ENCODE results near the gene RAVER1. TPM values are rescaled to one million over a fixed set of nuclear protein-coding genes. Genes with fewer than 3 reads are reported as not detected.

The RAVER1 gene
- total and polyA plus RNA-seq, 9 of the 15 experiments (the other 6 are each of a cell fraction or from before 2014, with no cell fraction given), result 0.06 to 113 (median 7.0) TPM

DNA sequence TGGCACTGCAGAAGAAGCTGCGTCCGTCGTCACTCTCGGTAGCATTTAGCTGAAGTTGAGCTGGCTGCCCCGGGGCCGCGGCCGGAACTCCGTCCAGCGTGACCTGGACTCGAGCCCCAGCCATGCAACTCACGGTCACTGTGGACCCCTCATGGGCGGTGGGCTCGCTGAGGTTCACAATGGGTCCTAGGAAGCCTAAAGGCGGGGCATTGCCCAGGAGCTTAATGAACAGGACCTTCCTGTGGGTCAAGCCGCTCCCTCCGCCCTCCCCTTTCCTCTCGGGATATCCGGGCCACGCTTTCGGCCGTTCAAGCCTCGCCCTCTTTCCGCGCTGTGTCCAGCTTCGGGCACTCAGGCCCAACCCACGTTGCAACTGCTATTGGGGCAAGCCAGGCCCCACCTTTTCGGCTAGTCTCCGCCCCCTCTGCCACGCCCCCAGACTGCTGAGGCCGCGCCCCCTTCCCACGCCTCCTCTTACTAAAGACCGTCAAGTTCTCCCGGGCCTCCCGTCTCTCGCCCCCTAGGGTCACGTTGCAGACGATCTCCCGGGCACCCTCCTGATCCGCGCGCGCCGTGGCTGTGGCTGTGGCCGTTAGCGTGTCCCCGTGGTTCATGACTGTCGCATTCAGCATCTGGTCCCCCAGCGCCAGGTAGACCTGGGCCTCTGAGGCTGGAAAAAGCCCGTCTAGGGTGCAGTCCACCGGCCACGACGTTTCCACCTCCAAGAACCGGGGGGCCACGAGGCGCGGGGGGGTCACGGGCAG is 1.4 kb upstream of the RAVER1 start (continued):
- TF ChIP-seq ZFP1 (CRISPR knock-in tag; IDR thresholded peaks at IDR 0.05) (no peak), ZNF24 (IDR thresholded peaks at IDR 0.05) (no peak), LCOR (CRISPR knock-in tag; IDR thresholded peaks at IDR 0.05) (peak; percentile 74; the same call in 1 of the 2 replicates), ZBTB43 (CRISPR knock-in tag; IDR thresholded peaks at IDR 0.05) (no peak), MNT (conservative IDR thresholded peaks at IDR 0.05) (peak; percentile 90 to 93), MITF (IDR thresholded peaks at IDR 0.05) (no peak), ZBTB7A (IDR thresholded peaks at IDR 0.05; ENCODE audit: borderline replicate concordance, control insufficient read depth, low read depth, low read length) (peak; percentile 48; the same call in 1 of the 2 replicates), ZNF232 (CRISPR knock-in tag; IDR thresholded peaks at IDR 0.05) (no peak), RFX7 (CRISPR knock-in tag; IDR thresholded peaks at IDR 0.05) (no peak), SMC3 (conservative IDR thresholded peaks at IDR 0.05; ENCODE audit: insufficient read depth, low read depth, low read length) (no peak), TRIM28 (IDR thresholded peaks at IDR 0.05) (no peak), HCFC1 (IDR thresholded peaks at IDR 0.05; ENCODE audit: low read depth, low read length) (no peak), ZNF830 (CRISPR knock-in tag; IDR thresholded peaks at IDR 0.05) (no peak), ZNF212 (CRISPR knock-in tag; IDR thresholded peaks at IDR 0.05) (no peak), ZC3H11A (IDR thresholded peaks at IDR 0.05; ENCODE audit: low read depth, low read length) (no peak), ZKSCAN8 (CRISPR knock-in tag; IDR thresholded peaks at IDR 0.05) (no peak), BDP1 (IDR thresholded peaks at IDR 0.05; ENCODE audit: insufficient read depth, insufficient read length) (no peak), KLF6 (CRISPR knock-in tag; IDR thresholded peaks at IDR 0.05; ENCODE audit: borderline replicate concordance) (no peak), ZNF280A (IDR thresholded peaks at IDR 0.05; ENCODE audit: low read depth, partially characterized antibody) (no peak)

Data from K562 (cell line).